GM23248 (cell line): ENCODE data around the gene PTPRU.

ENCODE experiments used
- EZH2 ChIP-seq: fragments of 200-600 bp; sonication (generic); IDR thresholded peaks from 2 replicates; pipeline ENCODE4 v1.6.1; 2018; ENCODE audit warnings: antibody characterized with exemption, mild to moderate bottlenecking; ENCODE audit not compliant: insufficient read depth, poor library complexity, severe bottlenecking
- EZH2phosphoT487 ChIP-seq: fragments of 200-600 bp; sonication (generic); IDR thresholded peaks from 2 replicates; pipeline ENCODE4 v1.6.1; 2018; ENCODE audit warnings: antibody characterized with exemption, moderate library complexity, mild to moderate bottlenecking, low read depth; ENCODE audit not compliant: insufficient read depth

- TF ChIP-seq EZH2 (no peak), EZH2phosphoT487 (no peak)
These were observed 18.7 kb upstream of the PTPRU start for GRCh38 chr1:29217633-29218032.
